ENCODE data around the gene CYLD.

- TF ChIP-seq, protein P1, sequence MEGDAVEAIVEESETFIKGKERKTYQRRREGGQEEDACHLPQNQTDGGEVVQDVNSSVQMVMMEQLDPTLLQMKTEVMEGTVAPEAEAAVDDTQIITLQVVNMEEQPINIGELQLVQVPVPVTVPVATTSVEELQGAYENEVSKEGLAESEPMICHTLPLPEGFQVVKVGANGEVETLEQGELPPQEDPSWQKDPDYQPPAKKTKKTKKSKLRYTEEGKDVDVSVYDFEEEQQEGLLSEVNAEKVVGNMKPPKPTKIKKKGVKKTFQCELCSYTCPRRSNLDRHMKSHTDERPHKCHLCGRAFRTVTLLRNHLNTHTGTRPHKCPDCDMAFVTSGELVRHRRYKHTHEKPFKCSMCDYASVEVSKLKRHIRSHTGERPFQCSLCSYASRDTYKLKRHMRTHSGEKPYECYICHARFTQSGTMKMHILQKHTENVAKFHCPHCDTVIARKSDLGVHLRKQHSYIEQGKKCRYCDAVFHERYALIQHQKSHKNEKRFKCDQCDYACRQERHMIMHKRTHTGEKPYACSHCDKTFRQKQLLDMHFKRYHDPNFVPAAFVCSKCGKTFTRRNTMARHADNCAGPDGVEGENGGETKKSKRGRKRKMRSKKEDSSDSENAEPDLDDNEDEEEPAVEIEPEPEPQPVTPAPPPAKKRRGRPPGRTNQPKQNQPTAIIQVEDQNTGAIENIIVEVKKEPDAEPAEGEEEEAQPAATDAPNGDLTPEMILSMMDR (IDR thresholded peaks at IDR 0.05): no peak
- no peak for TF ChIP-seq POLR2AphosphoS5 (IDR thresholded peaks at IDR 0.05)
- no peak for TF ChIP-seq POLR2A (IDR thresholded peaks at IDR 0.05)
Measured at GRCh38 chr16:50800074-50800473, 58.2 kb downstream of the CYLD start.

All from sigmoid colon (tissue), 4 donors.